CD4-positive, alpha-beta T cell treated with Interleukin-21 for 1 hour (primary cell): ENCODE data around the gene NXPE1.

ENCODE experiments used
- DNase-seq: peaks from one replicate; pipeline ENCODE4 v3.0.0-alpha.2; 2020

The NXPE1 gene

GRCh38 chr11:114562166-114562916 is 2.7 kb upstream of the NXPE1 start:
- DNase-seq = no peak

- DNase-seq = no peak
Observed at GRCh38 chr11:114556135-114556534, 3.5 kb downstream of the NXPE1 start.

GRCh38 chr11:114553642-114554041 is 6.0 kb downstream of the NXPE1 start:
- no peak for DNase-seq

- no peak for DNase-seq
Observed at GRCh38 chr11:114551060-114551459, 8.6 kb downstream of the NXPE1 start.

- DNase-seq = no peak
Observed at GRCh38 chr11:114525682-114526081, 34.0 kb downstream of the NXPE1 start.

GRCh38 chr11:114524122-114524521 is 35.6 kb downstream of the NXPE1 start:
- no peak for DNase-seq

- DNase-seq = no peak
Observed at GRCh38 chr11:114522818-114523217, 36.9 kb downstream of the NXPE1 start.

- DNase-seq = no peak
Observed at GRCh38 chr11:114511538-114511937, 48.1 kb downstream of the NXPE1 start.

GRCh38 chr11:114511079-114511478 is 48.6 kb downstream of the NXPE1 start:
- no peak for DNase-seq

GRCh38 chr11:114501901-114502300 is 57.8 kb downstream of the NXPE1 start:
- DNase-seq = no peak

GRCh38 chr11:114499756-114500155 is 59.9 kb downstream of the NXPE1 start:
- DNase-seq = no peak

- DNase-seq = no peak
Observed at GRCh38 chr11:114496915-114497314, 62.8 kb downstream of the NXPE1 start.

- DNase-seq = no peak
Observed at GRCh38 chr11:114483929-114484328, 75.8 kb downstream of the NXPE1 start.

GRCh38 chr11:114482114-114482513 is 77.6 kb downstream of the NXPE1 start:
- DNase-seq = no peak

GRCh38 chr11:114479331-114479730 is 80.3 kb downstream of the NXPE1 start:
- DNase-seq = no peak

- DNase-seq = no peak
Observed at GRCh38 chr11:114478768-114479167, 80.9 kb downstream of the NXPE1 start.

GRCh38 chr11:114478001-114478410 is 81.7 kb downstream of the NXPE1 start:
- DNase-seq = no peak

GRCh38 chr11:114472661-114473060 is 87.0 kb downstream of the NXPE1 start:
- DNase-seq = no peak
